GM12864 (cell line): ENCODE measurements around the gene WNK4.
"Not testable (repeated sequence)": the region's sequence is repeated elsewhere in the genome, so short reads cannot be mapped to it uniquely, and the experiment has no call there.

Experiments used
- DNase-seq: peaks from one replicate; pipeline ENCODE4 v3.0.0-alpha.2; 2011; ENCODE audit warnings: low read depth
- H3K4me3 ChIP-seq: 2 replicates; pipeline ENCODE4 v1.5.1; 2011; ENCODE audit warnings: mild to moderate bottlenecking, low read depth, low read length, control low read depth
- CTCF ChIP-seq: IDR thresholded peaks from 2 replicates; pipeline ENCODE4 v1.5.1; 2011; ENCODE audit warnings: low read depth, mild to moderate bottlenecking, moderate library complexity, low read length, control low read depth, inconsistent platforms; ENCODE audit errors: missing control alignments

Gene WNK4

GRCh38 chr17:42779936-42780850, at the start of gene WNK4:
TSS of gene WNK4 (plus strand) at chr17:42780610. CDS start at chr17:42780699, 89 bp downstream.
- TF ChIP-seq CTCF = no peak
- no peak within 1 kb of the TSS for H3K4me3 ChIP-seq
- no peak for DNase-seq

- H3K4me3 ChIP-seq = no peak overlapping the region
- TF ChIP-seq CTCF = no peak
- DNase-seq = no peak
These were observed 39.7 kb upstream of the WNK4 start for GRCh38 chr17:42740699-42741098.

- not testable (repeated sequence) for DNase-seq, H3K4me3 ChIP-seq
These were observed 37.5 kb upstream of the WNK4 start for GRCh38 chr17:42742916-42743315.

GRCh38 chr17:42743595-42744282, 36.7 kb upstream of the WNK4 start:
- peak overlapping the region; percentile 78 for H3K4me3 ChIP-seq
- DNase-seq = no peak
- no peak for TF ChIP-seq CTCF

- TF ChIP-seq CTCF = no peak
- peak overlapping the region; percentile 78 for H3K4me3 ChIP-seq
- DNase-seq = peak; percentile 40
These were observed 36.1 kb upstream of the WNK4 start for GRCh38 chr17:42744283-42744805.

GRCh38 chr17:42744806-42745617, 35.4 kb upstream of the WNK4 start, which contains the start of gene EZH1:
TSS of gene EZH1 (minus strand) at chr17:42745040. CDS start at chr17:42728941, 16,099 bp downstream.
- no peak for TF ChIP-seq CTCF
- DNase-seq = peak; percentile 66
- H3K4me3 ChIP-seq = peak within 1 kb of the TSS; percentile 78
